Peyer's patch (tissue), 4 donors: ENCODE results near the gene CYS1. TPM values are rescaled to one million over a fixed set of nuclear protein-coding genes. Genes with fewer than 3 reads are reported as not detected.
A peak's percentile ranks its signal among the peaks of the same experiment; 100 is the strongest.
"Not testable (repeated sequence)": the region's sequence is repeated elsewhere in the genome, so short reads cannot be mapped to it uniquely, and the experiment has no call there.

ENCODE experiments used
- DNase-seq, 3 donors: peaks; one replicate each; pipeline ENCODE4 v3.0.0-alpha.2; 2017 to 2019
- H3K27ac ChIP-seq, 4 donors: fragments of 200-600 bp; sonication (generic); one replicate each; pipeline ENCODE4 v1.5.1; 2016 to 2019
- H3K27me3 ChIP-seq, 2 donors: fragments of 200-600 bp; sonication (generic); one replicate each; pipeline ENCODE4 v1.5.1; 2019
- H3K36me3 ChIP-seq, 3 donors: fragments of 200-600 bp; sonication (generic); one replicate each; pipeline ENCODE4 v1.5.1; 2016 to 2019
- H3K4me1 ChIP-seq, 4 donors: fragments of 200-600 bp; sonication (generic); one replicate each; pipeline ENCODE4 v1.5.1; 2016 to 2019
- H3K4me3 ChIP-seq, 4 donors: fragments of 200-600 bp; sonication (generic); 1 replicate in 3 of 4; 2 replicates in 1 of 4; pipeline ENCODE4 v1.5.1; 2016 to 2019; ENCODE audit warnings: mild to moderate bottlenecking in 1 of 4
- H3K9me3 ChIP-seq, 4 donors: fragments of 200-600 bp; sonication (generic); one replicate each; pipeline ENCODE4 v1.5.1; 2016 to 2019; ENCODE audit warnings: mild to moderate bottlenecking in 1 of 4
- POLR2A ChIP-seq, 2 donors: fragments of 450-650 bp; IDR thresholded peaks; one replicate each; pipeline ENCODE4 v1.5.1; 2017; ENCODE audit warnings: antibody characterized with exemption in 2 of 2, mild to moderate bottlenecking in 2 of 2, moderate library complexity in 2 of 2
- total RNA-seq, 4 donors: library from RNA; depleted of rRNA; stranded (reverse); fragments of >200 nt; gene quantifications; one replicate each; pipeline ENCODE4 v1.1.0, GENCODE V29; 2016
- TF ChIP-seq, protein P1 (sequence below), 6 experiments: fragments of 450-650 bp in 4 of 6; fragments of 200-600 bp in 2 of 6; sonication (generic) in 1 of 6; IDR thresholded peaks; one replicate each; pipeline ENCODE4 v1.5.1; 2017 to 2019; ENCODE audit warnings: antibody characterized with exemption in 6 of 6, mild to moderate bottlenecking in 3 of 6, moderate library complexity in 1 of 6

Gene CYS1
- total RNA-seq, 4 donors from 2014 or later = 1.3 to 5.8 (median 1.6) TPM; not detected in 1

- Histone ChIP-seq H3K27ac (no peak overlapping the region), H3K4me3 (no peak overlapping the region), H3K36me3 (no peaks in the 10 kb centered on the region), H3K9me3 (no peaks in the 10 kb centered on the region), H3K4me1 (no peaks in the 10 kb centered on the region), H3K27me3 (no peaks in the 10 kb centered on the region)
- DNase-seq = no peak
- TF ChIP-seq, protein P1, sequence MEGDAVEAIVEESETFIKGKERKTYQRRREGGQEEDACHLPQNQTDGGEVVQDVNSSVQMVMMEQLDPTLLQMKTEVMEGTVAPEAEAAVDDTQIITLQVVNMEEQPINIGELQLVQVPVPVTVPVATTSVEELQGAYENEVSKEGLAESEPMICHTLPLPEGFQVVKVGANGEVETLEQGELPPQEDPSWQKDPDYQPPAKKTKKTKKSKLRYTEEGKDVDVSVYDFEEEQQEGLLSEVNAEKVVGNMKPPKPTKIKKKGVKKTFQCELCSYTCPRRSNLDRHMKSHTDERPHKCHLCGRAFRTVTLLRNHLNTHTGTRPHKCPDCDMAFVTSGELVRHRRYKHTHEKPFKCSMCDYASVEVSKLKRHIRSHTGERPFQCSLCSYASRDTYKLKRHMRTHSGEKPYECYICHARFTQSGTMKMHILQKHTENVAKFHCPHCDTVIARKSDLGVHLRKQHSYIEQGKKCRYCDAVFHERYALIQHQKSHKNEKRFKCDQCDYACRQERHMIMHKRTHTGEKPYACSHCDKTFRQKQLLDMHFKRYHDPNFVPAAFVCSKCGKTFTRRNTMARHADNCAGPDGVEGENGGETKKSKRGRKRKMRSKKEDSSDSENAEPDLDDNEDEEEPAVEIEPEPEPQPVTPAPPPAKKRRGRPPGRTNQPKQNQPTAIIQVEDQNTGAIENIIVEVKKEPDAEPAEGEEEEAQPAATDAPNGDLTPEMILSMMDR (IDR thresholded peaks at IDR 0.05) = no peak
- TF ChIP-seq POLR2A (IDR thresholded peaks at IDR 0.05) = no peak
These were observed 62.8 kb downstream of the CYS1 start for GRCh38 chr2:10017313-10017941.

- Histone ChIP-seq H3K9me3 (no peaks in the 10 kb centered on the region), H3K27me3 (no peaks in the 10 kb centered on the region), H3K27ac (no peak overlapping the region), H3K36me3 (no peaks in the 10 kb centered on the region), H3K4me1 (no peaks in the 10 kb centered on the region), H3K4me3 (no peak overlapping the region)
- TF ChIP-seq POLR2A (IDR thresholded peaks at IDR 0.05) = no peak
- TF ChIP-seq, protein P1 (IDR thresholded peaks at IDR 0.05) = no peak
- peak in 1 of 3 donors; percentile 11 for DNase-seq
These were observed 63.4 kb downstream of the CYS1 start for GRCh38 chr2:10016802-10017258.

DNA sequence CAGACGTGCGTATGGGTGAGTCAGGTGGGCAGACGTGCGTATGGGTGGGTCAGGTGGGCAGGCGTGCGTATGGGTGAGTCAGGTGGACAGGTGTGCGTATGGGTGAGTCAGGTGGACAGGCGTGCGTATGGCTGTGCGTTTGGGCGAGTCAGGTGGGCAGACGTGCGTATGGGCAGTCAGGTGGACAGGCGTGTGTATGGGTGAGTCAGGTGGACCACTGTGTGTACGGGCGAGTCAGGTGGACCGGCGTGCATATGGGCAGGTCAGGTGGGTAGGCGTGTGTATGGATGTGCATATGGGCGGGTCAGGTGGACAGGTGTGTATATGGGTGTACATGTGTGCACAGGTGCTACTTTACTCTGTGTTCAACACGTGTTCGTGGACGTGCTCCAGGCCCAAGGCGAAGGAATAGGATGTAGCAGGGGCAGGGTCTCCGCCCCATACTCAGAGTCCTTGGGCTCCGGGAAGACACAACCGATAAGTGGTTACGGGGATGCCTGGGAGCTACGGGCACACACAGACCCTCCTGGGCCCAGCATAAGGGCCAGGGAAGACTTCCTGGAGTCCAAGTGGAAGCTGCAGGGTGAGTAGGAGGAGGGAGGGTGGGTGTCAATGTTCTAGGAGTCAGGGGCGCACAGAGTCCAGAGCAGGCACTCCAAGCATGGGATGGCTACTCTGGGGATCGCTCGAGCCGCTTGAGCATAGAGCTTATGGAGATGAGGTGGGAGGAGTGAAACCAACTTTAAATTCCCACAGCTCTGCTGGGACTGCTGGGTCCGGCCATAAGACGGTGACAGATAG, 64.0 kb downstream of the CYS1 start:
- Histone ChIP-seq H3K9me3 (no peaks in the 10 kb centered on the region), H3K4me1 (no peaks in the 10 kb centered on the region), H3K27me3 (no peaks in the 10 kb centered on the region), H3K36me3 (no peaks in the 10 kb centered on the region), H3K27ac (no peak overlapping the region), H3K4me3 (no peak overlapping the region)
- TF ChIP-seq, protein P1 (IDR thresholded peaks at IDR 0.05) = no peak
- no peak for TF ChIP-seq POLR2A (IDR thresholded peaks at IDR 0.05)
- DNase-seq = peak in 1 of 3 donors; percentile 43

DNA sequence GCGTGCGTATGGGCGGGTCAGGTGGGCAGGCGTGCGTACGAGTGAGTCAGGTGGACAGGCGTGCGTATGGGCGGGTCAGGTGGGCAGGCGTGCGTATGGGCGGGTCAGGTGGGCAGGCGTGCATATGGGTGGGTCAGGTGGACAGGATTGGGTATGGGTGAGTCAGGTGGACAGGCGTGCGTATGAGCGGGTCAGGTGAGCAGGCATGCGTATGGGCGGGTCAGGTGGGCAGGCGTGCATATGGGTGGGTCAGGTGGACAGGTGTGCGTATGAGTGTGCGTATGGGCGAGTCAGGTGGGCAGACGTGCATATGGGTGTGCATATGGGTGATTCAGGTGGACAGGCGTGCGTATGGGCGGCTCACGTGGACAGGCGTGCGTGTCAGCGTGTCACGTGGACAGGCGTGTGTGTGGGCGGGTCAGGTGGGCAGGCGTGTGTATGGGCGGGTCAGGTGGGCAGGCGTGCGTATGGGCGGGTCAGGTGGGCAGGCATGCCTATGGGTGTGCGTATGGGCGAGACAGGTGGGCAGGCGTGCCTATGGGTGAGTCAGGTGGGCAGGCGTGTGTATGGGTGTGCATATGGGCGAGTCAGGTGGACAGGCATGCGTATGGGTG, 64.7 kb downstream of the CYS1 start:
- H3K27me3 ChIP-seq, H3K36me3 ChIP-seq, H3K27ac ChIP-seq, H3K9me3 ChIP-seq, H3K4me3 ChIP-seq, H3K4me1 ChIP-seq: not testable (repeated sequence)
- DNase-seq = peak in 1 of 3 donors; percentile 14

DNA sequence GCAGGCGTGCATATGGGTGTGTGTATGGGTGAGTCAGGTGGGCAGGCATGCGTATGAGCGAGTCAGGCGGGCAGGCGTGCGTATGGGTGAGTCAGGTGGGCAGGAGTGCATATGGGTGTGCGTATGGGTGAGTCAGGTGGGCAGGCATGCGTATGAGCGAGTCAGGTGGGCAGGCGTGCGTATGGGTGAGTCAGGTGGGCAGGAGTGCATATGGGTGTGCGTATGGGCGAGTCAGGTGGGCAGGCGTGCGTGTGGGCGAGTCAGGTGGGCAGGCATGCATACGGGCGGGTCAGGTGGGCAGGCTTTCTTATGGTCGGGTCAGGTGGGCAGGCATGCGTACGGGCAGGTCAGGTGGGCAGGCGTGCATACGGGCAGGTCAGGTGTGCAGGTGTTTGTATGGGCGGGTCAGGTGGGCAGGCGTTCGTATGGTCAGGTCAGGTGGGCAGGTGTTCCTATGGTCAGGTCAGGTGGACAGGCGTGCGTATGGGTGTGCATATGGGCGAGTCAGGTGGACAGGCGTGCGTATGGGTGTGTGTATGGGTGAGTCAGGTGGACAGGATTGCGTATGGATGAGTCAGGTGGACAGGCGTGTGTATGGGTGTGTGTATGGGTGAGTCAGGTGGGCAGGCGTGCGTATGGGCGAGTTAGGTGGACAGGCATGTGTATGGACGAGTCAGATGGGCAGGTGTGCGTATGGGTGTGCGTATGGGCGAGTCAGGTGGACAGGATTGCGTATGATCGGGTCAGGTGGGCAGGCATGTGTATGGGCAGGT, 65.6 kb downstream of the CYS1 start:
- DNase-seq = peak in 1 of 3 donors; percentile 20
- no peaks in the 10 kb centered on the region for H3K27me3 ChIP-seq
- H3K4me1 ChIP-seq = peaks cover 0 to 10% (median 0%) of the 10 kb centered on the region in 4 donors
- no peak overlapping the region for H3K27ac ChIP-seq
- H3K9me3 ChIP-seq = no peaks in the 10 kb centered on the region
- TF ChIP-seq, protein P1 (IDR thresholded peaks at IDR 0.05) = no peak
- no peak for TF ChIP-seq POLR2A (IDR thresholded peaks at IDR 0.05)
- no peaks in the 10 kb centered on the region for H3K36me3 ChIP-seq
- no peak overlapping the region for H3K4me3 ChIP-seq

- peaks cover 0 to 17% (median 0%) of the 10 kb centered on the region in 4 donors for H3K4me1 ChIP-seq
- peak in 2 of 3 donors; percentile 15 to 23 for DNase-seq
- H3K4me3 ChIP-seq, H3K27ac ChIP-seq, H3K27me3 ChIP-seq, H3K36me3 ChIP-seq, H3K9me3 ChIP-seq: not testable (repeated sequence)
These were observed 66.4 kb downstream of the CYS1 start for GRCh38 chr2:10013651-10014417.
